Measurements from ENCODE around the gene ODR4. TPM values are rescaled to one million over a fixed set of nuclear protein-coding genes. Genes with fewer than 3 reads are reported as not detected.

ODR4 gene
- total RNA-seq, 1 donor, result 22.1 TPM

DNA sequence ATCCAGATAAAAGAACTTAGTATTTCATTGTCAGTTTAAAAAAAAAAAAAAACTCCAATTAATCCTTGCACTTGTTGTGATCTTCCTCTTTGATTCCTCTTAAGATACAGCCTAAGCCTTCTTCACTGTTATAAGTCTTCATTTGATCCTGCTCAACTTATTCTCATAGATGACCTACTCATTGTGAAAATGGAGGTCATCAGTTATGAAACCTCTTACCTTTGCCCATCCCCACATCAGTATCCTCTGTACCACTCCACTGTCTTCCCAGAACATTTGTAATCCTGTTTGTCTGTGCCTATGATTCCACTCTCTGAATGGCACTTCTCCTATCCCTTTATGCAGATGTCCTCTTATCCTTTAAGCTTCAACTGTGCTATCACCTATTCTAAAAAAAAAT, 28.0 kb downstream of the ODR4 start:
- no peak for DNase-seq (ENCODE audit: low read depth)
- TF ChIP-seq, protein P1, sequence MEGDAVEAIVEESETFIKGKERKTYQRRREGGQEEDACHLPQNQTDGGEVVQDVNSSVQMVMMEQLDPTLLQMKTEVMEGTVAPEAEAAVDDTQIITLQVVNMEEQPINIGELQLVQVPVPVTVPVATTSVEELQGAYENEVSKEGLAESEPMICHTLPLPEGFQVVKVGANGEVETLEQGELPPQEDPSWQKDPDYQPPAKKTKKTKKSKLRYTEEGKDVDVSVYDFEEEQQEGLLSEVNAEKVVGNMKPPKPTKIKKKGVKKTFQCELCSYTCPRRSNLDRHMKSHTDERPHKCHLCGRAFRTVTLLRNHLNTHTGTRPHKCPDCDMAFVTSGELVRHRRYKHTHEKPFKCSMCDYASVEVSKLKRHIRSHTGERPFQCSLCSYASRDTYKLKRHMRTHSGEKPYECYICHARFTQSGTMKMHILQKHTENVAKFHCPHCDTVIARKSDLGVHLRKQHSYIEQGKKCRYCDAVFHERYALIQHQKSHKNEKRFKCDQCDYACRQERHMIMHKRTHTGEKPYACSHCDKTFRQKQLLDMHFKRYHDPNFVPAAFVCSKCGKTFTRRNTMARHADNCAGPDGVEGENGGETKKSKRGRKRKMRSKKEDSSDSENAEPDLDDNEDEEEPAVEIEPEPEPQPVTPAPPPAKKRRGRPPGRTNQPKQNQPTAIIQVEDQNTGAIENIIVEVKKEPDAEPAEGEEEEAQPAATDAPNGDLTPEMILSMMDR (IDR thresholded peaks at IDR 0.05; ENCODE audit: insufficient read depth, low read length), result no peak
- H3K4me3 ChIP-seq (ENCODE audit: low read depth, low read length), result no peak overlapping the region

DNA sequence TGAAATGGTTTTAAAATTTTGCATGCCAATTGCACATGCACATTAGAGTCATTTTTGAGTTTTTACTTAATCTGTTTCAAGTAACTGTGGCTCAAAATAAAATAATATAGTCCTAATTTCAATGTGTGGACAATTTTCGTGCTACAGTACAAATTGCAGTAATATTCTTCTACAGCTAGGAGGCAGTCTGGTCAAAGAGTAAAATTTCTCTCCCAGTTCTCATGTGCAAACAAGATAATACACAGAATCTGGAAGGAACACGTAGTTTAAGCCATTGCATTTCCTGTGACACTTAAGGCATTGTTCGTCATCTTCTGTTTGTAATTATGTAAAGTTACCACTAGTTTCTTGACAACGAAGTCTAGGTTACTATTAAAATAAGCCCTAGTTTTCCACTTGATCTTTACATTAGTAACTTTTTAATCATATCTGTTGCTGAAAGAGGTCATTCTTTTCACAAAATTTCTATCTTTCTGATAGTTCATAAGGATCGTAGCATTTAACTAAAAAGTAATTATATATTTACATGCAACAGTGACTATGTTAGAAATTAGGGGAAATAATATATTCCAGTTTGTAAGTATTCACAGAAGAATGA, 28.9 kb downstream of the ODR4 start:
- peak; percentile 91 for DNase-seq (ENCODE audit: low read depth)
- no peak overlapping the region for H3K4me3 ChIP-seq (ENCODE audit: low read depth, low read length)

DNA sequence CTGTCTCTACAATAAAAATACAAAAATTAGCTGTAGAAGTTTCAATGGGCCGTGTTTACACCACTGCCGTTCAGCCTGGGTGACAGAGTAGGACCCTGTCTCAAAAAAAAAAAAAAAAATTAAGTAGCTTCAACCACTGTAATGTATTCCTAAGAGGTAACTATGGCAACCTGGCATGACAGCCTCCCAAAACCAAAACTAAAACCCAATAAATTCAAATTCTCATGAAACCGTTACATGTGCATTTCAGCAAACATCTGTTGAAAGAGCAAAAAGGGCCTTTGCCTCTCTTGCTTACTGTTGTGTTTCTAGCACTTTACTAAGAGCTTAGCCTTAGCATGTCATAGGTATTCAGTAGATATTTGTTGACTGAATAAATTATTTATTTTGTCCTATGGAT, 33.5 kb downstream of the ODR4 start:
- DNase-seq (ENCODE audit: low read depth), result no peak
- TF ChIP-seq, protein P1 (IDR thresholded peaks at IDR 0.05; ENCODE audit: insufficient read depth, low read length), result no peak

More for the DNA sequence above, 28.9 kb downstream of the ODR4 start:
- TF ChIP-seq, protein P1 (IDR thresholded peaks at IDR 0.05; ENCODE audit: insufficient read depth, low read length), result peak; percentile 79

DNA sequence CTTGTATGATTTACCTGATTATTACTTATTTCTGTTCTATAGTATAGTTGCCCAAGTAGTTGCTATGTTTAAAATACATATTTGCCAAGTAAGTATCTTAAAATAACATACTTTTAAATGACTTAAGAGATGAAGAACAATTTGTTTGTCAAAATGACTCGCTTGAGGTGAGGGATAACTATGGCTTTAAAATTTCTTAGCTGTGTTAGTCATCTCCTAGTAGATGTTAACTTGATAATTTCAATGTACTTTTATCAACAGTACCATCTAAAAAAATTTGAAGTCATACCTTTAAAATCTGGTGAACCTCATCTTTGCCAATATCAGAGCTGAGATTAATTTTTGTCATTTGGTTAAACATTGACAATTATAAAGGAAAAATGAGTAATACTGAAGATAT, 37.7 kb downstream of the ODR4 start:
- TF ChIP-seq, protein P1 (IDR thresholded peaks at IDR 0.05; ENCODE audit: insufficient read depth, low read length), result no peak
- DNase-seq (ENCODE audit: low read depth), result no peak
- H3K4me3 ChIP-seq (ENCODE audit: low read depth, low read length), result no peak overlapping the region

More for the DNA sequence above, 33.5 kb downstream of the ODR4 start:
- H3K4me3 ChIP-seq (ENCODE audit: low read depth, low read length), result no peak overlapping the region

DNA sequence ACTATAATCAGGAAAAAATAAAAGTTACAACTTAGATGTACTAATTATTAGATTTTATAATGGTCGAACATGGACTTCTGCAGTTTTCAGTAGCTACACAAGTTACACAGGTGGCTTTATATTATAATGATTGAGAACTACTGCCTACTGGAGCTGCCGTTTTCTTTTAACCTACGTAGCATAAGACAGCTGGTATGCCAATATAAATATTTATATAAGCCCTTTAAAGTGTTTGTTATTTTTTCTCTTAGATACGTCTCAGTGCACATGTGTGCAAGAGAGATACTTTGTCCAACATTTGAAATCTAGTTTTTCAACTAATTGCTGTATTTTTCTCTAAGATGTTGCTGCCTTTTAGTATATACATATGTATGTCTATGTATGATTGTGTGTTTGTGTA, 42.9 kb downstream of the ODR4 start:
- no peak overlapping the region for H3K4me3 ChIP-seq (ENCODE audit: low read depth, low read length)
- no peak for DNase-seq (ENCODE audit: low read depth)
- TF ChIP-seq, protein P1 (IDR thresholded peaks at IDR 0.05; ENCODE audit: insufficient read depth, low read length), result no peak

DNA sequence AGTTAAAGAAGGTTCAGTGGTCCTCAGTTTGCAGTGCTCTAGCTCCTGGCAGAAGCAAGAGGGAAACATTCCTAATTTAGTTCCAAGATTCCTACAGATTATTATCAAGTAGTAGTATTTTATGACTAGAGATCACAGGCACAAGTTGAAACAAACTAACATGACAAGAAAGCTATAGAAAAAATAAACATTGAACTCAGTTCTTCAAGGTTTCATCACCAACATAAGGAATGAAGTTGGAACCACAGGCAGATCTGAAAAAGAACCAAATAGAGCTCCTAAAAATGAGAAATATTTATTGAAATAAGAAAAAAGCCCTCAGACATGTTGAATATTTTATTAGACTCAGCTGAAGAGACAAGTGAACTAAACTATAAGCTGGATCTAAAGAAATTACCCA, 44.7 kb downstream of the ODR4 start:
- peak; percentile 24 for DNase-seq (ENCODE audit: low read depth)
- TF ChIP-seq, protein P1 (IDR thresholded peaks at IDR 0.05; ENCODE audit: insufficient read depth, low read length), result no peak

DNA sequence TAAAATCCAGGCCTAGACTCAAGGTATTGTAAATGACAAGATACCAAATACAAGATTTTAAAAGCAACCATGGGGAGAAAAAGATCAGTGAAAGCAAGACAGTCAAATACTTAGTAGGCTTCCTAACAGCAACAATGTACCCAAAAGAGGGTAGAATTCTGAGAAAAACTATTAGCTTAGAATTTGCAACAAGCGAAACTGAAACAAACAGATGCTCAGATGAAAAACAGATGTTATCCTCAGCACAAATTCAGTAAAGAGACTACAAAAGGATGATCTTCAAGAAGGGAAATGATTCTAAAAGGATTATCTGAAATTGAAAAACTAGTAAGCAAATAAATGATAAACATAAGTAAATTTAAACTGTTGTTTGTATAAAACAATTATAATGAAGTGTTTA, 45.3 kb downstream of the ODR4 start:
- TF ChIP-seq, protein P1 (IDR thresholded peaks at IDR 0.05; ENCODE audit: insufficient read depth, low read length), result no peak
- H3K4me3 ChIP-seq (ENCODE audit: low read depth, low read length), result no peak overlapping the region
- peak; percentile 49 for DNase-seq (ENCODE audit: low read depth)

More for the DNA sequence above, 44.7 kb downstream of the ODR4 start:
- no peak overlapping the region for H3K4me3 ChIP-seq (ENCODE audit: low read depth, low read length)

Data from fibroblast of the aortic adventitia (primary cell).